Fibroblast of skin of right quadriceps (primary cell): Measurements from ENCODE around the gene IGFBP1.

Experiments used
- DNase-seq: peaks from one replicate; pipeline ENCODE4 v3.0.0-alpha.2; 2013

Gene IGFBP1

DNA sequence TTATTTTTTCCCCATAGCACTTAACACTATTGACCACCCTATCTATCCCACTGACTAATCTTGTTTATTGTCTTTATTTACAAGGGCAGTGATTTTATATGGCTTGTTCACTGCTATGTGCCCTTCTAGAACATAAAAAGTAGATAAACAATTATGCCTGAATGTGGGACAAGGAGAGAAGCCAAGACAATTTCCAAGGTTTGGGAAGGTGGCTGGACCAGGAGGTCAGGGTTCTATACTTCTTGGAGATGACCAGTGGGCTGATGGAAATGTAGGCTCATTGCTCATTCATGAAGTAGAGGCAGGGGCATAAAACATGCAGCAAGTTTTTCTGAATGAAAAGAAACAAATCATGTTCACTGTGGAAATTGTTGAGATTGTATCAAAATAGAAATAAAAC lies 21.3 kb downstream of the IGFBP1 start:
- DNase-seq = no peak

DNA sequence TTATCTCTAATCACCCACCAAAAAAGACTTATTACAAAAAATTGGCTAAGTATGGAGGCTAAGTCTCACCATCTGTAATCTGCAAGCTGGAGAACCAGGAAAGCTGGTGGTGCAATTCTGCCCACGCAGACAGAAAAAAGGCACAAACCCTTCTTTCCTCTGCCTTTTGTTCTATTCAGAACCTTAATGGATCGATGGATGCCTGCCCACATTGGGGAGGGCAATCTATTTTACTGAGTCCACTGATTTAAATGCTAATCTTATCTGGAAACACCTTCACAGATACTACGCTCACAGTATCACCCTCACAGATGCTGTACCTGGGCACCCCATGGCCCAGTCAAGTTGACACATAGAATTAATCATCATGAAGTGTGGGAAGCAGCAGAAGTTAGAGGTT lies 22.6 kb downstream of the IGFBP1 start:
- no peak for DNase-seq

DNA sequence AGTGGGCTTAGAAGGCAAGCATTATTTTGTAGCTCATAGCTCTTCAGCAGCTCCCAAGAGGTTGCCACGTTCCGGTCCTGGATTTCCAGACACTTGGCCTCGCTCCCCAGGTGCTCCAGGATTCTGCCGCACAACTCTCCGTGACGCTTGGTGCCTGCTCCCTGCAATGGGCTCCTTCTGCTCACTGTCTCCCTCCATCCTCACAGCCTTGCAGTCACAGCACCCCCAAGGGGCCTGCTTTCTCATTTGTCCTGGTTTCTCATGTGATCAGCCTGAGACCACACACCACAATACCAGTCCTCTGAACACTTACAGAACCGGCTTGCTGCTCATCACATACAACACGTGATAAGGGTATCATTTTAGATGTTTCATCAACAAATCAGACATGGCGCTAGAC lies 23.0 kb downstream of the IGFBP1 start:
- DNase-seq = no peak

DNA sequence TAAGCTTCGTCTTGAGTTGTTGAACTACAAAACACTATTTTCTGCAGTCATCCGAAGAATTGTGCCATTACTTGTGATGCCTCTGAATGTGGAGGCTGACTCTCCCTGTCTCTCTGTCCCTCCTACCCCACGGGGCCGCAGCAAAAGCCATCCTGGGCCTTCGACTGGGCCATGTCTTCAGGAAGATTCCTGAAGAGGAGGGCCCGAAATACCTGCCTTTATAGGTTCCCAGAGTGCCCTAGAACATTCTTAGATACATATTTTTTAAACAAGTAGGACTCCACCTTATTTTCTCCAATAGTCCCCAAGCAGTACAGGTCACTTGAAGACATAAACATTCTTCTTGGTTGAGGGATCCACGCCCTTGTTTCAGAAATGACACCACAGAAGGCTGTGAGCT lies 24.7 kb downstream of the IGFBP1 start:
- DNase-seq = no peak

DNA sequence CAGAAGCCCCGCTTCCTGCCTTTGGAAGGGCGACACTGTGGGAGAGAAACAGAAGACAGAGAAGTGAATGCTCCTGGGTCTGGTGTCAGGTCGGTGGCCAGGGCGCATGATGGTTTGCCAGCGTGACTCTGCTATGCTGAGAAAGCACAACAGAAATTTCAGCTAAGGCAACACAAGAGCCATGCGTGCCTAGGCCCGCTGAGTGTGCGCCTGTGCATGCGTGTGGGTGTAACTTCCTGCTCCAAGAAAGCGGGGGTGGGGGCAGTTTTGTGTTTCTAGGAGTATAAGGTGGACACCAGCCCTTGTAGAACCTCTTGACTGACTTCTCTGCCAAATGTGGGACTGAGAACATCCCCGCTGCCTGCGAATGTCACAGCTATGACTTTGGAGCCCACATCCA lies 26.6 kb downstream of the IGFBP1 start:
- no peak for DNase-seq

DNA sequence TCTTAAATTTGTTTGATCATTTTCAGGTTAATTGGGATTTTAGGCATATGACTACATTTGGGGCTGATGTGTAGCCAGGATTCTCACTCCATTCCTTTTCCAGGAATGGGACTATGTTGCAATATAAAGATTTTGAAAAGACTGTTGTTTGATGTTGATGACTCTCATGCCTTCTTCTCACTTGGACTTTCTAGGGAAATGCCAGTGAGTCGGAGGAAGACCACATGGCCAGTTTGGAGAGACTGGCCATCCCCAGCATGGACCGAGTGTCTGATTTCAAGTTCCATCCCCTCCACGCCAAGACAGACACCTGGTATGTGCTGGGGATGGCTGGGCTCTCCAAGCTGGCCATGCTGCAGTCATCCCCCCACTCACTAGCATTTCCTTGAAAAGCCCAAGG lies 27.3 kb downstream of the IGFBP1 start:
- peak; percentile 38 for DNase-seq

DNA sequence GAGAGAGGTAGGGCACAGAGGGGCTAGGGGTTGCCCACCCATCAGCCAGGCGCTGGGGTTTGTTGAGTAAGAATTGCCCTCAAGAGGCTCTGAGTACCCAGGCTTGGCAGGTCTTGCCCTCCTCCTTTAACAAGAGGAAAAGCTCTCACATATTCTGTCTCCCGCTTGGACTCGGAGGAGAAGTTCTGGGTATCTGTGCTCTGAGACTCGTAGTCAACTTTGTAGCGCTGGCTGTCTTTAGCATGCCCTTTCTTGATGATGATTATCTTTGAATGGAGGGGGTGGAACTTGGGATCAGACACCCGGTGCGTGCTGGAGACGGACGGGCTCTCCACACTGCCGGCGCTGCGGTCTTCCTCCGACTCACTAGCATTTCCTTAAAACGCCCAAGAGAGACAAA lies 28.8 kb downstream of the IGFBP1 start:
- DNase-seq = no peak

DNA sequence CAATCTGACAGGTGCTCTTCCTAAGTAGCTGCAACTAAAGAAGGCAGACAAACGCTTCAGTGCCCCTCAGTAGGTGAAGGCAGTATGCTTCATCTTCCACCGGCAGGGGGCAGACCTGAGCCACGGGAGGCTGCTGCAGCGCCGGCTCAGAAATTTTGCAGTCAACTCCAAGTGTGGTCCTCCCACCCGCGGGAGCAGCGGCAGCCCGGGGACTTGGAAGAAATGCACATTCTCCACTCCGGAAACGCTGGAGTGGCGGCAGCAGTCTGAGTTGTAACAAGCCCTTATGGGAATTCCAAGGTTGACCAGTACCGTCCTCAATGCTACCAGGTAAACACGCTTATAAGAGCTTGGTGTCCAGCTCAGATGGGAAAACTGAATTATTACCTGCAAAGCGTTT lies 29.4 kb downstream of the IGFBP1 start:
- peak; percentile 75 for DNase-seq

DNA sequence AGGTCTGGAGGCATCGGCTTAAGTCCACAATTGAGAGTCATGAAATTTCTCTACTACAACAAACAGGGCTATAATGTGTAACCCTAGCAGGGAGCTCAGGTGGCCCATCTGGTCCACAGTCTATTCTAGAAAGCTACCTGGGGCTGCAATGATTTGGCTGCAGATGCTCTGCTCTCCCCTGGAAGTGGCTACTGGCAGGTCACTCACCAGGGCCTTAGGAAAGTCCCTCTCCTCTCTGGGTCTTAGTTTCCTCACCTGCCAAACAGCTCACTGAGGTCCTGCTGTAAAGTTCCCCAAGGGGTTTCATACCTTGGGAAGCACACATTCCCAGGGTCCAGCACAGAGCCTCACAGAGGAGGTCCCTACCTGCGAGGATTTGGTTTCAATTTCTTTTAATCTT lies 30.3 kb downstream of the IGFBP1 start:
- no peak for DNase-seq

DNA sequence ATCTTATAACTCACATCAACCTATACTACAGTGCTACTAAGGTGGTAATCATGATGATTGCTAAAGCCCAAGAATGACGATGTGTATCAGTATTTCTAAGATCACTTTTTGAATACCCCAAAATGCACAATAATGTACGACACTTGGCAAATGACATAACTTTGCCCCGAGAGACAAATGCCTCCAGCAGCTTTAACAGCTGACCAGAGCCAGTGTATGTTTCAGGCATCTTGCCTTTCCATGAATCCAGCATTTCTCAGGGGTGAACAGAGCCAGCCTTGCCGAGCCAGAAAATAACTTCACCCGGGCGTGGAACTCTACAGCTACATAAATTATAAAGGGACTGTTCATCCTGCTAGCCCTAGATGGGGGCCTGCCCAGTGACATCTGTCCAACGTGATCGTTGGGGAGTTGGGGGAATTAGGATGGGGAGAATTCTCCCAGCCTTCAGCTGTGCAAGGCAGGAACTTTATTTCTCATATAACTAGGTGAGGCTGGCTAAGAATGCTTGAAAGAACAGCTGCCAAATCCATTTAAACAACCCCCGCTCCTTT lies 31.0 kb downstream of the IGFBP1 start:
- DNase-seq = no peak

DNA sequence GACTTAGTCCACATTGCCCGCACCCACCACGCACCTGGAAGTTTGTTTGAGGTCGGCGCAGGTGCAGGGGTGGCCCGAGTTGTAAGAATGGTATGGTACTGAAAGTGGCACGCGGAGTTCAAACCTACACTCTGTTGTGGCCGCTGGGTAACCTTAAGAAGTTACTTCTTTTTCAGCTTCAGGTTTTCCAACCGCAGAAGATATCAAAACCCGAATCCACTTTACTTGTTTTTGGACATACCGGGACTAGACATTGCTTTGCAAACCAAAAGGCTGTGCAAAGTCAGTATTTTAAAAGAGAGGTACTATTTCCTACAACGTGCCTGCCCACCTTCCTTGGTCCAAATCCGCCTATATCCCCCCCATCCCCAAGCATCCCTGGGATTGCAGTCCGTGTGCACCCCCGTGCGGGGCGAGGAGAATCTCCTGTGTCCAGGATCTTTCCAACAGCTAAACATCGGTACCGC lies 31.7 kb downstream of the IGFBP1 start:
- DNase-seq = no peak

DNA sequence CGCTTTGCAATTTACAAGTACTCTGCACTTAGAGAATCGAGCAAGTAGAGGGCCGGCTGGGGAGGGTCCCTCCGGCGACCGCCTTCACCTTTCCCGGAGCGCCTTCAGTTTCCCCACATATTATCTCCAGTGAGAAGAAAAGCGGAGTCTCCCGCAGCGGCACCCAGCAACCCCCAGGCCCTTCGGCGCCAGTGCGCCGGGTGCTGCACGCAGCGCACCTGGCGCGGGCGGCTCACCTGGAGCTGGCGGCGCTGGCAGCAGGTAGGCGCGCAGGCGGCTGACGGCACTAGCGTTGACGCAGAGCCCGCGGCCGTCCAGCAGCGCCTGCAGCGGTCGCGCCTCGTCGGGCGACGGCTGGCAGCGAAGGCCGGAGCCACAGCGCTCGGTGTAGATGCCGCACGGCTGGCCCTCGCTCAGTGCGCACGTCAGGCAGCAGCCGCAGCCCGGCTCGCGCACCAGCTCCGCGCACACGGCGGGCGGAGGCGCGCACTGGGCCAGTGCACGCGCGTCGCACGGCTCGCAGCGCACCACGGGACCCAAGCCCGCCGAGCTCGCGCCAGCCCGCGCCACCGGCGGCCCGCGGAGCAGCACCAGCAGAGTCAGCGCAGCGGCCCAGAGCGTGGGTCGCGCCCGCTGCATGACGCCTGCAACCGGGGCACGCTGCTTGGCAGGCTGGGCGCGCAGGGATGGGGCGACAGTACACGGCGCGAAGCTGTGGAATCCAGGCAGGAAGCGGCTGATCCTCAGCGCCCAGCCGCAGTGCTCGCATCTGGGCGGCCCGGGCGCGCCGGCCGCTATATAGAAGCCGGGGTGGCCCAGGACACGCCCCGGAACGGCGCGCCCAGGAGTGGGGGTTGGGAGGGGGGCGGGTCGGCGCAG lies 32.5 kb downstream of the IGFBP1 start, which contains the start of gene IGFBP3:
Gene IGFBP3, minus strand, starts transcription at position 771 of the 879 bp plus-strand sequence. Its CDS starts 132 bp downstream, at position 639.
- peak; percentile 69 for DNase-seq

DNA sequence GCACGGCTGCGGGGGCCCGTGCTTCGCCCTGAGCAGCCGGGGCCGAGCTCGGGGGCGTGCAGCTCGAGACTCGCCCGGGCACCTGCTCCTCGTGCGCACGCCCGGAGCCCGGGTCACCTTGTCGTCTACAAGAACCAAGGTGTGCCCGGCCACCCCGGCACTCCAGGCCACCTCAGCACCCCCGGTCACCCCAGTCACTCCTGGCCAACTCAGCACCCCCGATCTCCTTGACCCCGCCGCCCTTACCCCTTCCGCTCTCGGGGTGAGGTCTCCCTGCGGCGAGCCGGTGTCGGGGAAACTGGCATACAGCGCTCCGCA lies 33.1 kb downstream of the IGFBP1 start:
- no peak for DNase-seq

DNA sequence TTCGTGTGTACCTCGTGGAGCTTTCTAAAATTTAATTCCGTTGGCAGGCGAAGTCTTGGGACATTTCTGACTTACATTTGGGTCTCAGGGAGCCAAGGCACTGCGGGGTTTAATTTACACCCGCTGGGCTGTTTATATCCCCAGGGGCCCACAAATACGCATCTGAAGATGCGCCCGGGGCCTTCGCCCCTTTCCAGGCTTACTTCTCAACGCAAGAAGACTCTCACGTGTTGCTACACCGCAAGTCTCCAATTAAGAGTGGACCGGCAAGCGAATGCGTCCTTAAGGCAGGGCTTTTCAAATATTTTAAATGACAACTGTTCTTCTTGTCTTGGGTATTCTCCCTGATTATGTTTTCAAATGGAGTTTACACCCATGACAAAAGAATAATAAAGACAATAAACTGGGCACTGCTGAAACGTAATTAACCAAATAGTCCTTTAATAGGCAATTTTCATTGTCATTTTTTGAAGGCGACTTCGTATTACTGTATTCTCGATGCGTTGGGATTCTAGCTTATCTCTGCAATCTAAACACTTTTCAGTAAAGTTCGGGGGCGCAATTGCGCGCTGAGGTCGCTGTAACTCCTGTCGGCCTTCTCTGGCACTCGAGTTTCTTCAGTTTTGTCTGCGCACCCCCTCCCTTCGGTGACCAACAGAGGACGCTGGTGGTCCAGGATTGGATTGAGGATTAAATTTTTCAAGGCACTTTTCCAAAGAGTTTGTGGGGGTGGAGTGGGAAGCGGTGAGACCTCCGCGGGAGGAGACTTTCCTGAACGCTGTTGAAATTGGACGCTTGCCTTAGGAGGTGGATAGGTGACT lies 33.6 kb downstream of the IGFBP1 start:
- peak; percentile 84 for DNase-seq

DNA sequence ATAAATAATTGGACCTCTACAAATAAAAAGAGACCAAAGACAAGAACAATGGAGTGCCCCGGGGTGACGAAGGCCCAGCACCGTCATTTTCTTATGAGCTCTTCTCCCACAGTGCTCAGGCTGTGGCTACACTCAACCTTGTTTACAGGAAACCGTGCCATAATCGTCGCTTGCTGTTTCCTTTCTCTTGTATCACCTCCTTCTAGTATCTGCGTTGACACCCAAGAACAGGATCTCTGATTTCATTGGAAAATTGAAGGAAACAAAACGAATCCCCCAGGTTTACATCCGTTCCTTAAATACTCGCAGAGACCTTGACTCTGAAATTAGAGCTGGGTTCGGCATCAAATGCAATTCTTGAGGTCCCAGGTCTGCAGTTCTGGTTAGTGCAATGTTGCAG lies 34.5 kb downstream of the IGFBP1 start:
- DNase-seq = no peak

DNA sequence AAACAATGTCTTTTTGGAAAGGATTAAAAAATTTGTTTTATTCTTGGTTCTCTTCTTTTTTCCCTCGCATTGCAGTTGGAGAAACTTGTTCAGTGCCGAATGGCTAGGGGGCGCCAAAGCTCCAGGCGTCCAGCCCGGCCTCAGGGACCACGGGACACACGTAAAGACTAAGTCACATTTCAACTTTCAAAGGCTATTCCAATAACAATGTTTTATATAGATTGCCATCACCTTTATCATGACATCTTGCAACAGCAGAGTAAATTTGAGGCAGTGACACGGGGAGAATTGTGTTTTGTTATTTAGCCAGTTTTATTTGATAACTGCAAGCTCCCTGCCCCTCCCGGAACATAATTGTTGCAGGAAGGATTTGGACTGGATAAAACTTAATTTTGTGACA lies 35.0 kb downstream of the IGFBP1 start:
- peak; percentile 72 for DNase-seq

DNA sequence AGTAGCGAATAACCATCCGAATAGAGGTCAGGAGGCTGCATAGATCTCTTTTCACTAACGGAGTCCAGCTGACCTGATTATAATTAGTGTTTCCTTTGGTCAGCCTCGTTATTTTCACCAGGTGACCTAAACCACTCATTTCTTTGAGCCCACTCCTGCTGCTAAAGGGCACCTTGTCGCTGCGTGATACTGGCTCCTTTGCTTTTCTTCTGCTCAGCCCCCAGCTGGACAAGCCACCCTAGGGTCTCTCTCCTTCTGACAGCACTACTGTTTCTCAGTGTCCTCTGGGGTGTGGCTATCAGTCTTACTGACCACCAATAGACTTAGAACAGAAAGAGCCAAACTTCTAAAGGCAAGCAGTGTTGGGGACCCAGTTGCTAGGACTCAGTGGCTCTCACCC lies 35.5 kb downstream of the IGFBP1 start:
- no peak for DNase-seq

DNA sequence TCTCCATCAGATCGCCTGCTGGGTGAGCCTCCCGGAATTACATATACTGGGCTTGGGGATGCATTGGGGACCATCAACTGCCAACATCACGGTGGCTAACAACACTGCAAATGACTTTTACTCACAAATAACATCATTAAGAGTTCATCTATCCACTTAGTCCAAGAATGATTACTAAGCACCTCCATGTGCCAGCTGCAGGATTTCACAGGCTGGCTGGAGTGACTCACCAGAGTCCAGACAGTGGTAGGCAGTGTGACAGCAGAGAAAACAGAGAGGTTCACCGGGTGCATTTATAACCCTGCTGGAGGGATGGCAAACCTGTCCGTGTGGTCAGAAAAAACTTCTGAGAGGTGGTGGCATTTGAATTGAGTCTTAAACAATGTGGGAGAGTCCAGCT lies 36.0 kb downstream of the IGFBP1 start:
- peak; percentile 66 for DNase-seq

DNA sequence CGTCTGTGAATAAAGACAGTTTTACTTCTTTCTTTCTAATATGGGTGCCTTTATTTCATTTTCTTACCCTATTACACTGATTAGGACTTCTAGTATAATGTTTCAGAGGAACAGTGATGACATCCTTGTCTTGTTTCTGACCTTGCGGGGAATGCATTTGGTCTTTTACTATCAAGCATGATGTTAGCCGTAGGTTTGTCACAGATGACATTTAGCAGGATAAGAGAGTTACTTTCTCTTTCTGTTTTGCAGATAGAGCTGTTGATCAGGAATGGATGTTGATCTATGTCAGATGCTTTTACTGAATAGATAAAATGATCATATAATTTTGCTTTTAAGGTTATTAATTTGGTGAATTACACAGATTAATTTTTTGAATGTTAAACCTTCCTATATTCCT lies 39.4 kb downstream of the IGFBP1 start:
- DNase-seq = no peak

DNA sequence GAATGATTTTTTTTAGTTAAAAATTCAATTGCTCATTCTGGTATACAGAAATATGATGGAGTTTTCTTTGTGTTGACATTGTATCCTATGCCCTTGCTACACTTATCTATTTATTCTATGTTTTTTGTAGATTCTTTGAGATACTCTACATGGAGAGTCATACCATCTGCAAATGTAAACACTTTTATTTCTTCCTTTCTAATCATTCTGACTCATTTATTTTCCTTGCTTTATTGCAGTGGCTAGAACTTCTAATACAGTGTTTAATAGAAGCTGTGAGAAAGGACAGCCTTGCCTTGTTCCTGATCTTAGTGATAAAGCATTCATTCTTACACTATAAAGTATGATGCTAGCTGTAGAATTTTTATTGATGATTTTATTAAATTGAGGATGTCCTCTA lies 42.7 kb downstream of the IGFBP1 start:
- DNase-seq = no peak

DNA sequence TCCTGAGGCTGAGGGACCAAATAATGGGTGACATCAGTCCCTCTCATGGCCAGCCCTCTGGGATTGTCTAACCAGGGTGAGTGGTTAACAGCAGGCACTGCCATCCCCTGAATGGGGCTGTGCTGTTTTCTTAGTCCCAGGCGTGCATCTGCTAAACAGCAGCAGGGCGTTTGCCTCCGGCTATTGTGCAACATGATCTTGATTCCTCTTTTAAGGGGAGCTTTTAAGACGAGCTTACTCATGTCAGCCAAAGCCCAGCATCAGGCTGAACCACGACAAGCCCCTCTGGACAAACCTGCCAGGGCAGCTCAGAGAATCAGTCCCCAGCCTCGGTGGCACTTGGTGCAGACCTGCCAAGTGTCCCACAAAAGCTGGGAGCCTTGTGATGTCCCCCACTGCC lies 49.0 kb downstream of the IGFBP1 start:
- no peak for DNase-seq

DNA sequence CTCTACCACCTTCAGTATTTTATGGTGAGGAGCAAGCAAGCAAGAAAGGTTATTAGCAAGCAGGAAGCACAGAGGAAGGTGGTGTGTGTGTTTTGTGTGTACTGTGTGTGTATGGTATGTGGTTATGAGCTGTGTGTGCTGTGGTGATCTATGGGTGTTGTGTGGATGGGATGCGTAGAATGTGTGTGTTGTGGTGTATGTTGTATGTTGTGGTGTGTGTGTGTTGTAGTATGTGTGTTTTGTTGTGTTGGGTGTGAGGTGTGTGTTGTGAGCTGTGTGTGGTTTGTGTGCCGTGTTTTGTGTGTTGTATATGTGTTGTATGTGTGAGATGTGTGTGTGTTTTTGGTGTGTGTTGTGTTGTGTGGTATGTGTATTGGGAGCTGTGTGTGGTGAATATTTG lies 49.6 kb downstream of the IGFBP1 start:
- DNase-seq = no peak

DNA sequence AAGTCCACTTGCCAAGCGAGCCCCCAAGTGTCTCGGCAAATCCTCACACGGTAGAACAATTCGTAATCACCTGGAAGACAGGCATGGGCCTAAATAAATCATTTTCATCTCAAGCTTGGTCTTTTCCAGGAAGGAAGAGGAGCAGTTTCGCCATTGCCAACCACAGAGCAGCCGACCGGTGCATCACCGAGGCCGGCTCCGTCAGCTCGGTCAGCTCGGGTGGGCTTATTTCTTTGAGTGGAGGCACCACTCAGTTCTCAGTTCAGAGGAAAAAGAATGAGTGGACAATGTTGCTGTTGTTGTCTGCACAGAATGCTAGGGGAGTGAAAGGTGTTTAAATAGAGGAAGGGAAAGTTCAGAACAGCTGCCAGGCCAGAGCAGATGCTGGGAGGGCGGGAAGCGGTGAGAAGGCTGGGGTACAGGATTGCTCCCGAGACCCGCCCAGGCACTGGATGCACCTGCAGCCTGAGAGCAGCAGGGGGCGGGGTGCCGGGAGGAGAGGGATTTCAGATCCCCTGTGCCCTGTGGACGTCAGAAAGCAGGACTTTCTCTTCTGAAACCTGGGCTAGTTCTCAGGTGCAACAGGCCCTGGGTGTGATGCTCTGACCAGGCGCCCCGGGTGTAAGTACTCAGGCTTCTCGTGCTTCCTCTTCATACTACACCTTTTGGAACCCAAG lies 50.5 kb downstream of the IGFBP1 start:
- DNase-seq = no peak
